HTERT RPE-1 (cell line): ENCODE measurements around the gene FGFR2.
"Not testable (repeated sequence)": the region's sequence is repeated elsewhere in the genome, so short reads cannot be mapped to it uniquely, and the experiment has no call there.

Experiments used
- in situ Hi-C: fragments of 300-500 bp; cut with MboI; formaldehyde crosslinking; loops from 4 replicates; pipeline ENCODE4 v1.14.3; 2020; ENCODE audit warnings: low sequenced_read_pairs

Gene FGFR2

GRCh38 chr10:121556455-121556854, 41.8 kb downstream of the FGFR2 start:
- in situ Hi-C loops, result no loop called here

GRCh38 chr10:121554916-121555315, 43.3 kb downstream of the FGFR2 start:
- in situ Hi-C loops, result not testable (repeated sequence)

- in situ Hi-C loops, result no loop called here
Measured at GRCh38 chr10:121553511-121554264, 44.6 kb downstream of the FGFR2 start.

- in situ Hi-C loops, result no loop called here
Measured at GRCh38 chr10:121552746-121553145, 45.5 kb downstream of the FGFR2 start.

GRCh38 chr10:121551210-121551885, 46.9 kb downstream of the FGFR2 start:
- in situ Hi-C loops, result no loop called here

GRCh38 chr10:121544301-121544869, 53.9 kb downstream of the FGFR2 start:
- in situ Hi-C loops, result no loop called here

GRCh38 chr10:121543545-121543944, 54.7 kb downstream of the FGFR2 start:
- in situ Hi-C loops, result no loop called here

- in situ Hi-C loops, result no loop called here
Measured at GRCh38 chr10:121541450-121542120, 56.7 kb downstream of the FGFR2 start.

- in situ Hi-C loops, result no loop called here
Measured at GRCh38 chr10:121540732-121541395, 57.4 kb downstream of the FGFR2 start.

- in situ Hi-C loops, result no loop called here
Measured at GRCh38 chr10:121539786-121540185, 58.5 kb downstream of the FGFR2 start.

- in situ Hi-C loops, result no loop called here
Measured at GRCh38 chr10:121536310-121536913, 61.8 kb downstream of the FGFR2 start.

GRCh38 chr10:121535381-121535780, 62.9 kb downstream of the FGFR2 start:
- in situ Hi-C loops, result no loop called here

GRCh38 chr10:121532292-121532864, 65.9 kb downstream of the FGFR2 start:
- in situ Hi-C loops, result no loop called here

- in situ Hi-C loops, result no loop called here
Measured at GRCh38 chr10:121531830-121532178, 66.4 kb downstream of the FGFR2 start.

- in situ Hi-C loops, result no loop called here
Measured at GRCh38 chr10:121531076-121531829, 67.0 kb downstream of the FGFR2 start.

- in situ Hi-C loops, result no loop called here
Measured at GRCh38 chr10:121530481-121531075, 67.7 kb downstream of the FGFR2 start.

GRCh38 chr10:121527690-121528089, 70.6 kb downstream of the FGFR2 start:
- in situ Hi-C loops, result no loop called here

GRCh38 chr10:121526801-121527221, 71.4 kb downstream of the FGFR2 start:
- in situ Hi-C loops, result no loop called here

- in situ Hi-C loops, result no loop called here
Measured at GRCh38 chr10:121526135-121526790, 72.0 kb downstream of the FGFR2 start.
